ENCODE results near the gene MAPRE3.

DNA sequence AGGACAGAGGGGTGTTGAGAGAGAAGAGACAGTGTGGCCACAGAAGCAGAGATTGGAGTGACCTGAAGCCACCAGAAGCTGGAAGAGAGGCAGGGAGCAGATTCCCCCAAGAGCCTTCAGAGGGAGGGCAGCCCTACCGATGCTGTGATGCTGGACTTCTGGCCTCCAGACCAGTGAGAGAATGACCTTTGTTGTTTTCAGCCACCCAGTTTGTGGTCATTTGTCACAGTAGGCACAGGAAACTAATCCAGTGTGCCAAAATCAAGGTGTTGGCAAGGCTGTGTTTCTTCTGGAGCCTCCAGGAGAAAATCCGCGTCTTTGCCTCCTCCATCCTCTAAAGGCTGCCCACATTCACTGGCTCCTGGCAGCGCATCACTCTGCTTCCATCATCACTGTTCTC is 15.4 kb downstream of the MAPRE3 start:
- TF ChIP-seq CTCF (conservative IDR thresholded peaks at IDR 0.05 in 1 of 2, IDR thresholded peaks at IDR 0.05 in 1 of 2; ENCODE audit: low read depth in 1 of 2, low read length in 2 of 2) (no peak), EZH2 (IDR thresholded peaks at IDR 0.05; ENCODE audit: low read length, missing control alignments) (no peak)

Measured in fibroblast of lung (primary cell).